GM19397 (cell line): Measurements from ENCODE around the gene MBNL1.

Experiments
- ATAC-seq: cut with Tn5 transposase; IDR thresholded peaks from one replicate; pipeline ENCODE4 v1.9.1; 2021; ENCODE audit warnings: mild to moderate bottlenecking, moderate library complexity; ENCODE audit not compliant: unreplicated experiment

The MBNL1 gene, protein sequence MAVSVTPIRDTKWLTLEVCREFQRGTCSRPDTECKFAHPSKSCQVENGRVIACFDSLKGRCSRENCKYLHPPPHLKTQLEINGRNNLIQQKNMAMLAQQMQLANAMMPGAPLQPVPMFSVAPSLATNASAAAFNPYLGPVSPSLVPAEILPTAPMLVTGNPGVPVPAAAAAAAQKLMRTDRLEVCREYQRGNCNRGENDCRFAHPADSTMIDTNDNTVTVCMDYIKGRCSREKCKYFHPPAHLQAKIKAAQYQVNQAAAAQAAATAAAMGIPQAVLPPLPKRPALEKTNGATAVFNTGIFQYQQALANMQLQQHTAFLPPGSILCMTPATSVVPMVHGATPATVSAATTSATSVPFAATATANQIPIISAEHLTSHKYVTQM

DNA sequence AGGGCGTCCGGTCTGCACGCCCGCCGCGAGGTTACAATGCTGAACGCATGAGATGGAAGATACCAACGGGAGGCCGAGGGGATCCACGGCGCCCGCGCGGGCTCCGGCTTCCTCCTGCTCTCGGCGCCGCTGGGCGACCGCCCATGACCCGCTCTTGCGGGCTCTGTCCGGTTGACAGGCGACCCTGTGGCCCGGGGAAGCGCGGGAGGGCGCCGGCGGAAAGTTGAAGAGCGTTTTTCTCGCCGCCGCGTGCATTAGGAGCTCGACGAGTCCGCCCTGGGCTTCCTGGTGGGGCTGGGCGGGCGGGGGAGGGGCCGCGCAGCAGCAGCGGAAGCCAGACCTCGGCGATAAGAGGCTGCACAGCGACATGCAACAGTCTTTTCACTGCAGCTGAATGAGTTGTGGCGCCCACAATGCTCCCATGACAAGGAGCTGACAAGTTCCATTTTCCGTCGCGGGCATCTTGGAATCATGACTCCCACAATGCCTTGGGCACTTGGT lies at the start of gene MBNL1:
Gene MBNL1 (plus strand): TSS at position 375 of the 501 bp plus-strand sequence. CDS start 31,265 bp downstream, outside the sequence.
- peak; percentile 70 for ATAC-seq

DNA sequence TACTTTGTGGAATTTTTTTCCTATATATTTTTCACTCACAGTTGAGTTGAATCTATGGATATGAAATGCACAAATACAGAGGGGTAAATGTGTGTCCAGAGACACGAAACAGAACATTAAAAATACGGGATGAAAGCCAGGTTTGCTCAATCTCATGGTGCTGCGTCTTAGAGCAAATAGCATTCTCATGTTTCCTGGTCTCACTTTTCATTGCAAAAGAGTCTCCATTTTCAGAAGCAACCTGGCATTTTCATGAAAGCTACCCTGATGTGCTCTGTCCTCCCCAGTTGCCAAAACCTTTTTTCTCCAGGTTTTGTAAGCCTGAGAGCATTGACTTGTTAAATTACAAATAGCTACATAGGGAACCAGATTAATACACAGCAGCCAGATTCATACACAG lies 49.5 kb upstream of the MBNL1 start:
- no peak for ATAC-seq

- ATAC-seq: no peak
Measured at GRCh38 chr3:152219769-152220255, 48.9 kb upstream of the MBNL1 start.

GRCh38 chr3:152222327-152222726 lies 46.4 kb upstream of the MBNL1 start:
- no peak for ATAC-seq

- no peak for ATAC-seq
Measured at GRCh38 chr3:152225201-152225600, 43.5 kb upstream of the MBNL1 start.

- no peak for ATAC-seq
Measured at GRCh38 chr3:152226176-152226575, 42.6 kb upstream of the MBNL1 start.

DNA sequence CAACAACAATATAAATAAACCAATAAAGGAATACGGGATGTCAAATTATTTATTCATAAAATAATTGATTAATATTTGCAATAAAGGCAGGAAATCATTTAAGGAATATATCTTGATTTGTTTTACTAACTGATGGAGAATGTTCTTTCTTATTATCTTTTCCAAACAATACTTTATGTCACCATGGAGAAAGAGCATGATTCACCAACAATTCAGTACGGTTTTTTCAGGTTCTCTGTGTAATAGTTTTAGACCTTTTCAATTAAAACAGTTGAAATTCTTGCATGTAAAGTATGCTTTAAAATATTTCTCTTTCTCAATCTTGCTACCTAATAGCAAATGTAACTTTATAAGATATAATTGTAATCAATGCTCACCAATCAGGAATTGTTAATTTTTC lies 41.7 kb upstream of the MBNL1 start:
- no peak for ATAC-seq

GRCh38 chr3:152229692-152230091 lies 39.0 kb upstream of the MBNL1 start:
- no peak for ATAC-seq

DNA sequence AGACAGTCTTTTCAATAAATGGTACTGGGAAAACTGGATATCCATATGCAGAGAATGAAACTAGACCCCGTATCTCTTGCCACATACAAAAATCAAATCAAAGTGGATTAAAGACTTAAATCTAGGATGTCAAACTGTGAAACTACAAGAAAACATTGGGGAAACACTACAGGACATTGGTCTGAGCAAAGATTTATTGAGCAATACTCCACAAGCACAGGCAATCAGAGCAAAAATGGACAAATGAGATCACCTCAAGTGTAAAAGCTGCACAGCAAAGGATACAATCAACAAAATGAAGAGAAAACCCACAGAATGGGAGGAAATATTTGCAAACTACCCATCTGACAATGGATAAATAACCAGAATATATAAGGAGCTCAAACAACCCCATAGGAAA lies 38.4 kb upstream of the MBNL1 start:
- ATAC-seq: no peak

GRCh38 chr3:152232001-152232400 lies 36.7 kb upstream of the MBNL1 start:
- ATAC-seq: no peak

GRCh38 chr3:152232679-152233078 lies 36.0 kb upstream of the MBNL1 start:
- ATAC-seq: no peak

DNA sequence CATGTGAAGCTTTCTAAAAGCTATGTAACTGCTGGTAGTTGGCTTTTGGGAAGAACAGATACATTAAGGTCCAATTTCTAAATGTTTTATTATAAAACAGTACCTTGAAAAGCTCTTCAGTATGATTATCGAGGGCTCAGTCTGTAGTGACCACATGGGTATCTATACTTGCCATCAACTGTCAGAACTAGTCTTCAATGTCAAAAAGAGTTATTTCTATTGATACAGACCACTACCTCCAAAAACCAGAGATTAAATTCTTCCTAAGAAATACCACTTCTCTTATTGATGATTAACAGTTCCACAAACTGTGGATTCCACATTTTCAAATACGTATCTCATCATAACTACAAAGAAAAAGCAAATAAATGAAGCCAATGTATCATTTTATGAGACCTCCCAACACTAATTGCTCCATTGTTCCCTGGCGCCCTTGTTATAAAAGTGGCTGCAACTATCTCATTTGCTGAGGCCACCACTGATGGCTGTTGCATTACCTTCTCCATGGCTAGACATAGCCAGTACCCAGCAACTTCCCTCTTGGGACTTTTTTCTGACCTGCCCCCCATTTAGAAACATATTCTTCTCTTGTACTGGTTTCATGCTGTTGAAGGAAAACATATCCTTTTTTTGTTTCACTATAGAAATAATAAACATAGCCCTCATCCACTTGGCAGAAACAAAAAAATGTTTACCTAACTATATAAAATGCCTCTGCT lies 33.9 kb upstream of the MBNL1 start:
- ATAC-seq: no peak

- no peak for ATAC-seq
Measured at GRCh38 chr3:152235709-152236298, 32.9 kb upstream of the MBNL1 start.

DNA sequence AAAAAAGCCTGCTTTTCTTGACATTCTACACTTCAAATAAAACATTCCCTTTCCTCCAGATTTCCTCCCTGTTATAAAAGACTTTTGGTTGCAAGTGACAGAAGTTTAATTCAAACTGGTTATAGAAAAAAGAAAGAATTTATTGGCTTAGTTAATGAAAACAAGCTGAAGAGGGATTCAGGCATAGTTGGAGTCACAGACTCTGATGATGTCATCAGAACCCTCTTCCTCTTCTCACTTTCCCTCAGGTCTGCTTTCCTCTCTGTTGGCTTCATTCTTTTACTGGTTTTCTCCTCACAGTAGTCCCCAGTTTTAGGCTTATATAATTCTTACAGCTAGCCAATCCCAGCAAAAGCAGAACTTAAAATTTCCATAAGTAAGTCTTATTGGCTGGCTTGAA lies 32.0 kb upstream of the MBNL1 start:
- ATAC-seq: no peak

DNA sequence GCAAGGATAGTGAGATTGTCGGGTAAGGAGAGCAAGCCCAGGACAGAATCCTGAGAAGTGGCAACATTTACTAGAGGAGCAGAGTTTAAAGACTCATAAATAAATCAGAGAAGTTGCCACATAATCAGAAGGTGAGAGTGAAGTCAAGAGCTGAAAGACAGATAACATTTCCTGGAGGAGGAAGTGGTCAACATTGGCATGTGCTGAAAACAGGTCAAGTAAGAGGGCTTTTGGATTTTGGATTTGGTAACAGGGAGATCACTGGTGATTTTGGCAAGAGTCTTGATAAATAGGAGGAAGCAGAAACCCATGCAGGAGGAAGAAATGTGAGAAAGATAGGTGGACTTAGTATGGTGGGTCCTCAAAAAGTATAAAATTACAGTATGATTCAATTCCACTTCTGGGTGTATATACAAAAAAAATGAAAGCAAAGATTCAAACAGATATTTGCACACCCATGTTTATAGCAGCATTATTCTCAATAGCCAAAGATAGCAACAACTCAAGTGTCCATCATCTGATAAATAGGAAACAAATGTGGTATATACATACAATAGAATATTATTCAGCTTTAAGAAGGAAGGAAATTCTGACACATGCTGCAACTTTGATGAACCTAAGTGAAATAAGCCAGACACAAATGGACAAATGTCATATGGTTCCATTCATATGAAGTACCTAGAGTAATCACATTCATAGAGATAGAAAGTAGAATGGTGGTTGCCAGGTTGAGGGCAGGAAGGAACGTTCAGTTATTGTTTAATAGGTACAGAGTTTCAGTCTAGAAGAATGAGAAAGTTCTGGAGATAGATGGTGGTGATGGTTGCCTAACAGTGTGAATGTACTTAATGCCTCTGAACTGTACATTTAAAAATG lies 27.3 kb upstream of the MBNL1 start:
- peak; percentile 60 for ATAC-seq

DNA sequence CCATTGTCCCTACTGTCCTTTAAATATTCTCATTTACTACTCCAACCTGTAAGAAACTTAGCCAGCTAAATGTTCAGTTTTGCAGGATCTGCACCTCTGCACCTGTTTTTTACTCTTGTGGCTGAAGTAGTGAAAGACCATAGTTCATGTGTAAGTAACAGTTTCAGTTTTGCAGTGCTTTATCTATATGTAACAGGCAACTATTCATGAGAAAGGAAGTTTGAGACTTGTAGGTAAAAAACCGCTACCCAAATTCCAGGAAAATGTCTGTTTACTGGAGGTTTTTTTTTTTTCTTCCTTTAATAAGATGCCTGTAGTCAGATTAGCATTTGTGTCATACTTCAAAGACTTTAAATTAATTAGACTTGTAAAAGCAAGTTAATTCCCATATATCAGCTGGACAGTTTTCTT lies 25.4 kb upstream of the MBNL1 start:
- ATAC-seq: peak; percentile 56

GRCh38 chr3:152243721-152244516 lies 24.8 kb upstream of the MBNL1 start:
- peak; percentile 31 for ATAC-seq

DNA sequence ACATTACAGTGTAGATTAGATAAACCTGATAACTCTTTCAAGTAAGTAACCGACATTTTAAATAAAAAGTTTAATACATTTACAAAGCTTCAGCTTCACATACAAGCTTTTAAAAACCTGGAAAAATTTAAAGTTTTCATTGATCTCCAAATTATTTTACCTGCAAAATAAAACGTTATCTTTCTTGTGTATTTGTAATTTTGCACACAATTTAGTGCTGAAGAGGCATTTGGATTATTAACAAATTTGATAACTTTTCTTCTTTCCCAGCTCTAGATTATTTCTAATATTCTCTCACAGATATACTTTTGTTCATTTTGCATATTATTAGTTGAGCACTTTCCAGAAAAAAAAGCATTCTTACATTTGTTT lies 24.2 kb upstream of the MBNL1 start:
- ATAC-seq: no peak

GRCh38 chr3:152245498-152246170 lies 23.1 kb upstream of the MBNL1 start:
- ATAC-seq: no peak
